Caco-2 (cell line): ENCODE measurements around the gene PROKR2. TPM values are rescaled to one million over a fixed set of nuclear protein-coding genes. Genes with fewer than 3 reads are reported as not detected.

Experiments
- BruUV-seq: library from RNA; stranded (reverse); fragments of 400-500 nt; replicated peaks from 2 replicates; lab custom pipeline; 2021; lab: Mats Ljungman, UMichigan
- CTCF ChIA-PET: fragments of 300-600 bp; sonication (Branson Sonifier 250); formaldehyde crosslinking; loops from one replicate; lab custom pipeline; 2022; ENCODE audit warnings: antibody characterized with exemption; lab: Charles Lee
- POLR2A ChIA-PET: fragments of 300-600 bp; sonication (Branson Sonifier 250); formaldehyde crosslinking; loops from one replicate; lab custom pipeline; 2022; ENCODE audit warnings: antibody characterized with exemption; lab: Charles Lee
- DNase-seq, 2 experiments: peaks; one replicate each; pipeline versions ENCODE4 v3.0.0 to v3.0.0-alpha.2; 2020 to 2022
- H3K27me3 ChIP-seq: replicated peaks from 2 replicates; pipeline ENCODE4 v1.6.0; 2011; ENCODE audit warnings: low read length; ENCODE audit not compliant: control insufficient read depth, insufficient read depth
- H3K36me3 ChIP-seq: 2 replicates; pipeline ENCODE4 v1.5.1; 2011; ENCODE audit warnings: low read length; ENCODE audit not compliant: control insufficient read depth, insufficient read depth
- H3K4me1 ChIP-seq: fragments of 250-450 bp; sonication (Bioruptor Pico); 2 replicates; pipeline ENCODE4 v1.5.1; 2020; ENCODE audit warnings: mild to moderate bottlenecking
- H3K4me3 ChIP-seq: 2 replicates; pipeline ENCODE4 v1.5.1; 2011; ENCODE audit warnings: low read depth, mild to moderate bottlenecking, control low read depth, low read length
- H3K9me3 ChIP-seq: fragments of 250-450 bp; sonication (Bioruptor Pico); 2 replicates; pipeline ENCODE4 v1.5.1; 2020; ENCODE audit warnings: mild to moderate bottlenecking, moderate library complexity
- H3K27ac Mint-ChIP-seq: one replicate; pipeline ENCODE4 v1.8.0; 2022; ENCODE audit warnings: mixed read lengths; ENCODE audit not compliant: unreplicated experiment
- H3K27me3 Mint-ChIP-seq: one replicate; pipeline ENCODE4 v1.8.0; 2022; ENCODE audit warnings: mixed read lengths; ENCODE audit not compliant: insufficient read depth, unreplicated experiment
- H3K36me3 Mint-ChIP-seq: one replicate; pipeline ENCODE4 v1.8.0; 2022; ENCODE audit warnings: mild to moderate bottlenecking, mixed read lengths; ENCODE audit not compliant: insufficient read depth, unreplicated experiment
- H3K4me1 Mint-ChIP-seq: one replicate; pipeline ENCODE4 v1.8.0; 2022; ENCODE audit warnings: low read depth, mixed read lengths; ENCODE audit not compliant: unreplicated experiment
- H3K4me3 Mint-ChIP-seq: one replicate; pipeline ENCODE4 v1.8.0; 2022; ENCODE audit warnings: mild to moderate bottlenecking, moderate library complexity, mixed read lengths; ENCODE audit not compliant: unreplicated experiment
- H3K9me3 Mint-ChIP-seq: one replicate; pipeline ENCODE4 v1.8.0; 2022; ENCODE audit warnings: mixed read lengths; ENCODE audit not compliant: unreplicated experiment
- CTCF ChIP-seq, 2 experiments: fragments of 200-600 bp in 1 of 2; IDR thresholded peaks; 1 replicate in 1 of 2; 2 replicates in 1 of 2; pipeline versions ENCODE4 v1.5.1 to v1.8.0; 2011 to 2022; ENCODE audit warnings: antibody characterized with exemption in 1 of 2, control low read depth in 1 of 2, inconsistent platforms in 1 of 2, low read depth in 1 of 2, low read length in 1 of 2, mild to moderate bottlenecking in 1 of 2, moderate library complexity in 1 of 2; ENCODE audit not compliant: insufficient read depth in 1 of 2, severe bottlenecking in 1 of 2, unreplicated experiment in 1 of 2
- intact Hi-C: fragments of 100-400 bp; cut with micrococcal nuclease; formaldehyde crosslinking; loops from one replicate; pipeline ENCODE4 v1.10.0; 2022; ENCODE audit not compliant: unreplicated experiment
- total RNA-seq: library from RNA; stranded (reverse); gene quantifications from 2 replicates; pipeline ENCODE4 v1.2.3, GENCODE V29; 2022

The PROKR2 gene
- total RNA-seq, 1 experiment from 2014 or later, result not detected

- H3K4me3 ChIP-seq, result no peak overlapping the region
- Mint-ChIP-seq H3K27ac (no peak overlapping the region), H3K4me3 (no peak overlapping the region), H3K4me1 (no peaks in the 10 kb centered on the region), H3K9me3 (peaks cover 7% of the 10 kb centered on the region), H3K27me3 (peaks cover 5% of the 10 kb centered on the region), H3K36me3 (no peaks in the 10 kb centered on the region)
- TF ChIP-seq CTCF (IDR thresholded peaks at IDR 0.05; ENCODE audit: insufficient read depth in 1 of 2, low read depth in 1 of 2, low read length in 1 of 2, severe bottlenecking in 1 of 2, unreplicated experiment in 1 of 2), result no peak
- H3K9me3 ChIP-seq, result peaks cover 15% of the 10 kb centered on the region; the same call in 1 of the 2 replicates
- no peak for DNase-seq
- BruUV-seq, result no TSS peak
- ChIA-PET POLR2A (no interaction called here), CTCF (interaction anchor here (0.6 kb wide), 1 partner anchor 469 kb away, joined by 8 read pairs; no protein-coding TSS in a partner anchor)
- no peaks in the 10 kb centered on the region; the same call in 1 of the 2 replicates for H3K27me3 ChIP-seq
- no peaks in the 10 kb centered on the region for H3K36me3 ChIP-seq
- intact Hi-C loops, result no loop called here
- no peaks in the 10 kb centered on the region for H3K4me1 ChIP-seq
Observed at GRCh38 chr20:5315807-5316187, 957 bp downstream of the PROKR2 start.

GRCh38 chr20:5313916-5314315 lies 2.8 kb downstream of the PROKR2 start:
- no peak for DNase-seq
- Histone ChIP-seq H3K9me3 (peaks cover 15% of the 10 kb centered on the region), H3K27me3 (no peaks in the 10 kb centered on the region; the same call in 1 of the 2 replicates), H3K4me3 (no peak overlapping the region), H3K36me3 (no peaks in the 10 kb centered on the region), H3K4me1 (no peaks in the 10 kb centered on the region)
- no peak overlapping the region for H3K4me3 Mint-ChIP-seq
- H3K4me1 Mint-ChIP-seq, result no peaks in the 10 kb centered on the region
- no peak overlapping the region for H3K27ac Mint-ChIP-seq
- H3K27me3 Mint-ChIP-seq, result peaks cover under 1% of the 10 kb centered on the region
- CTCF ChIA-PET, result no interaction called here
- no peaks in the 10 kb centered on the region for H3K36me3 Mint-ChIP-seq
- POLR2A ChIA-PET, result no interaction called here
- no TSS peak for BruUV-seq
- intact Hi-C loops, result no loop called here
- peaks cover 20% of the 10 kb centered on the region for H3K9me3 Mint-ChIP-seq
- no peak for TF ChIP-seq CTCF (IDR thresholded peaks at IDR 0.05; ENCODE audit: insufficient read depth in 1 of 2, low read depth in 1 of 2, low read length in 1 of 2, severe bottlenecking in 1 of 2, unreplicated experiment in 1 of 2)

GRCh38 chr20:5312518-5312917 lies 4.2 kb downstream of the PROKR2 start:
- ChIA-PET CTCF (no interaction called here), POLR2A (no interaction called here)
- peaks cover 20% of the 10 kb centered on the region for H3K9me3 ChIP-seq
- Mint-ChIP-seq H3K4me1 (no peaks in the 10 kb centered on the region), H3K36me3 (no peaks in the 10 kb centered on the region), H3K9me3 (peaks cover 31% of the 10 kb centered on the region), H3K27ac (no peak overlapping the region), H3K27me3 (no peaks in the 10 kb centered on the region), H3K4me3 (no peak overlapping the region)
- intact Hi-C loops, result no loop called here
- TF ChIP-seq CTCF (IDR thresholded peaks at IDR 0.05; ENCODE audit: insufficient read depth in 1 of 2, low read depth in 1 of 2, low read length in 1 of 2, severe bottlenecking in 1 of 2, unreplicated experiment in 1 of 2), result no peak
- H3K27me3 ChIP-seq, result no peaks in the 10 kb centered on the region; the same call in 1 of the 2 replicates
- no peak for DNase-seq
- H3K4me3 ChIP-seq, result no peak overlapping the region
- no peaks in the 10 kb centered on the region for H3K4me1 ChIP-seq
- no peaks in the 10 kb centered on the region for H3K36me3 ChIP-seq
- BruUV-seq, result no TSS peak
